HG02623 (cell line): ENCODE results near the gene CARD11.
"Not testable (repeated sequence)": the region's sequence is repeated elsewhere in the genome, so short reads cannot be mapped to it uniquely, and the experiment has no call there.

Experiments
- ATAC-seq: cut with Tn5 transposase; IDR thresholded peaks from one replicate; pipeline ENCODE4 v1.9.1; 2021; ENCODE audit warnings: moderate library complexity; ENCODE audit not compliant: unreplicated experiment

CARD11 gene

DNA sequence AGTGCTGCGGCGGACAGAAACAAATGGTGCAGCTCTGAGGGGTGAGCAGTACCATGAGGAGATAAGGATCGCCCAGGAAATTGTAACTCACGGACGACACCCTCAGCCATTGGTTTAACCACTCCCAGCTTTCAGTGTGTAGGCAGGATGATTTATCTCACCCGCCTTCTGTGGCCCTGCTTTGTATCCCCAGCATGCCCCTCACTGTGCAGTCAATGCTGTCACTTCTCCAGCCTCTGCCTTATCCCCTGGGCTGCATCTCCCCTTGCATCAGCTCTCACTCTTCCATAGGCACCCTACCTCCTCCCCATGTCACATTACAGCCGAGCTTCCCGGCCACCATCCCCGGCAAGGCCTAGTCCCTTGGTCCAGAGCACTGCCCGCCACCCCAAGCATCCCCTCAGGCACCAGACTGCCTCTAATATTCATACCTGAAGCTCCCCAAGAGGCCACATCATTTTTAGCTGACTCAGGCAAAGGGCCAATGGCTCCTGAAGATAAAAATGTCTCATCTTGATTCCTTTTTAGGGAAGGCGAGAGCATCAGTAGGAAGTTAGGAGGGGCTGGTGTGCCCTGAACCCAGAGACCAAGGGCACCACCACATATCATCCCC is 77.1 kb downstream of the CARD11 start:
- ATAC-seq, result no peak

DNA sequence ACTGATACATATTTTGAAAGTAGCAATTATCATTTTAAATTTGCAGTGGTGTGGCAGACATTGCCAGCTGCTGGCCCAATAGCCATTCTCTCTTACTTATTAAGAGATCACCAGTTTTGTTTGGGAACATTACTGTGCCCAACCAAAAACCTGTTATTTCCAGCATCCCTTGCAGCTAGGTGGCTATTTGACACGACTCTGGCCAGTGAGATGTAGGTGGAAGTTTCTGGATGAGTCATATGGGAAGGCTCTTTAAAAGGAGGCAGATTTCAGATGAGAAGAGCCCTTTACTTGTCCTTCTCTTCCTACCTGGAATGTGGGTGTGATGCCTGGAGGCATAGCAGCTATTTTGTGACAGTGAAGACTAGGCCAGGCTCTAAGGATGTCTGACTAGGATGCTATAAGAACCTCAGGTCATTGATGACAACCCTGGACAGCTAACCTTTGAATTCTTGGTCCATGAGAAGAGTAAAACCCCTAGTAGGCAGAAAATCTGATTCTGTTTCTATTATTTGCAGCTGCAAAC is 77.9 kb downstream of the CARD11 start:
- ATAC-seq, result no peak

- ATAC-seq, result no peak
Measured at GRCh38 chr7:2965301-2965700, 78.4 kb downstream of the CARD11 start.

GRCh38 chr7:2964208-2964607 is 79.5 kb downstream of the CARD11 start:
- ATAC-seq, result no peak

GRCh38 chr7:2962865-2963264 is 80.8 kb downstream of the CARD11 start:
- ATAC-seq, result no peak

DNA sequence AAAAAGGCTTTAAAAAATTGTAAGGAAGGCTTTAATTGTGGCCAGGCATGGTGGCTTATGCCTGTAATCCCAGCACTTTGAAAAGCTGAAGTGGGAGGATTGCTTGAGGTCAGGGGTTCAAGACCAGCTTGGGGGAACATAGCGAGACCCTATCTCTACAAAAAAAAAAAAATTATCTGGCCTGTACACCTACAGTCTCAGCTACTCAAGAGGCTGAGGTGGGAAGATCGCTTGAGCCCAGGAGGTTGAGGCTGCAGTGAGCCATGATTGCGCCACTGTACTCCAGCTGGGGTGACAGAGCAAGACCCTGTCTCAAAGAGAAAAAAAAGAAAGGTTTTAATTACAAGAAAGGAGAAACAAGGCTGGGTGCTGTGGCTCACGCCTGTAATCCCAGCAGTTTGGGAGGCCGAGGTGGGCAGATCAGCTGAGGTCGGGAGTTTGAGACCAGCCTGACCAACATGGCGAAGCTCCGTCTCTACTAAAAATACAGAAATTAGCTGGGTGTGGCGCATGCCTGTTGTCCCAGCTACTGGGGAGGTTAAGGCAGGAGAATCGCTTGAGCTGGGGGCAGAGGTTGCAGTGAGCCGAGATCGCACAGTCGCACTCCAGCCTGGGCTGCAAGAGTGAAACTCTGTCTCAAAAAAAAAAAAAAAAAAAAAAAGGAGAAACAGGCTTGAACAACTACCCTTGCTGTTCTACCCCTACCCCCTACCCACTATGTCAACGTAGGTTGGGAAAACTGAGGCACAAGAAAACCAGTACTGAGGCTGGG is 83.7 kb downstream of the CARD11 start:
- ATAC-seq, result no peak

- ATAC-seq, result no peak
Measured at GRCh38 chr7:2959103-2959680, 84.5 kb downstream of the CARD11 start.

DNA sequence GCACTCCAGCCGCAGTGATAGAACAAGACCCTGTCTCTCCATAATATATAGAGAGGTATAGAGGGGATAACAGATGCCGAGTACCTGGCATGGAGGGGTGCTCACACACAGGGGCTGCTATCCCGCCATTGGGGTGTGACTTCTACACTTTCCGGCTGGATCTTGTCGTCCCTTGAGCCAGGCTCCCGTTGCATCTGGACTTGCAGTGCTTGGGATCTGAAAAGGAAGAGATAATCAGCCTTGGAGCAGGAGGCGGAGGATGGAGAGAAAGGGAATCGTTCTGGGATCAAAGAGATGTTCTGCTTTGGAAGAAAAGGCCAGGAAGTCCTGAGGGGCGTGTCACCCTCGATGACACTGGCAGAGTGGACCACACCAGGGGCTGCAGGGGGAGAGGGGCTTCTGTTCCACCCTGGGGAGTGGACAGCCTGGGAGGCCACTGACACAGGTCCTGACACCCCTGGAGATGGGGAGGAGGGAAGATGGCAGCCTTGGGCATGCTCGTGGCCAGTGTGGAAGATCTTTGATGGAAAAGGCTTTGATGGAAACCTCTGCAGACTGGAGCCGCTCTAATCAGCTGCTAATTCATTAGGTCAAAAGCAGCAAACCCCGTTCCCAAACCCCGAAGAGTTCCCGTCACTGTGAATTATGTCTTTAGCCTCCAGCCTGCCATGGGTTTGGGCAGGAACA is 85.1 kb downstream of the CARD11 start:
- ATAC-seq, result no peak

- not testable (repeated sequence) for ATAC-seq
Measured at GRCh38 chr7:2957369-2957727, 86.3 kb downstream of the CARD11 start.

DNA sequence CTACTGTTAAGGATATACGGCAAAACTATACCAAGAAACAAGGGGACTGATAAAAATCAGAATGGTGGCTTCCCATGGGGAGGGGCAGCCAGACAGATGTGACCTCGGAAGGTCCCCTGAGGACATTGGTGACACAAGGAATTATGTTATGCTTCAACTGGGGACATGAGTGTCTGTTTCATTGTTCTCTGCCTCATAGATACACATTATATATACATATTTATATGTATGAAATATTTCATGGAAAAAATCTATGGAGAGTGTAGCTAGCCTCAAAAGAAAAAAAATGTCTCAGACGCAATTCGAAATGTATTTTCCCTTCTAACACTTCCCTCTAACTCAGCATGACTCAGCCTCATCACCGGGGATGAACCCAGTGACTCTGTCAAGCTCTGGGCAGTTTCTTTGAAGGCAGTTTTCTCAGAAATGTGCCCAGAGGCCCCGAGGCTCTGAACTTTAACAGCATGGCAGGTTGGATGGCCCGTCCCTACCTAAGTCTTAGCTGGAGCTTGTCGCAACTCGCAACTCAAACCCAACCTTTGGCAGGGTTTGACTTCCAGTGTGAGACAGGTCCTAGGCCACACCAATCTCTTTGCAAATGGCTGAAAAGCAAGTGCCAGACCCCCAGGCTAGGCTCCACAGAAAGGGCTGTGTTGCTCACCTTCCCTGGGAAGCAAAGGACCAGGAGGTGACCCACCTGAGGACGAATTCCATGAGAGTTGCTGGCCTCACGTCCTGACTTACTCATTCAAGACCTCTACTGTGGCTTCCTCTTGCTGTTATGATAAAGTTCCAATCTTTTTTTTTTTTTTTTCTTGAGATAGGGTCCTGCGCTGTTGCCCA is 86.9 kb downstream of the CARD11 start:
- no peak for ATAC-seq

DNA sequence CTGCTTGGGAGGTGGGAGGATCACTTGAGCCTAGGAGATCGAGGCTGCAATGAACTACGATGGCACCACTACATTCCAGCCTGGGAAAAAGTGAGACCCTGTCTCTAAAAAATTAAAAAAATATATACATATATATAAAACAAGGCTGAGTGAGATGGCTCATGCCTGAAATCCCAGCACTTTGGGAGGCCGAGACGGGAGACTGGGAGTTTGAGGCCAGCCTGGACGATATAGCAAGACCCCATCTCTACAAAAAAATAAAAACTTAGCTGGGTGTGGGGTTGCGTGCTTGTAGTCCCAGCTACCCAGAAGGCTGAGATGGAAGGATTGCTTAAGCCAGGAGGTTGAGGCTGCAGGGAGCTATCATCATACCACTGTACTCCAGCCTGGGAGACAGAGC is 87.6 kb downstream of the CARD11 start:
- ATAC-seq, result no peak

GRCh38 chr7:2955269-2955668 is 88.4 kb downstream of the CARD11 start:
- ATAC-seq, result no peak

- ATAC-seq, result no peak
Measured at GRCh38 chr7:2954433-2954853, 89.2 kb downstream of the CARD11 start.

GRCh38 chr7:2953588-2954407 is 89.9 kb downstream of the CARD11 start:
- no peak for ATAC-seq

DNA sequence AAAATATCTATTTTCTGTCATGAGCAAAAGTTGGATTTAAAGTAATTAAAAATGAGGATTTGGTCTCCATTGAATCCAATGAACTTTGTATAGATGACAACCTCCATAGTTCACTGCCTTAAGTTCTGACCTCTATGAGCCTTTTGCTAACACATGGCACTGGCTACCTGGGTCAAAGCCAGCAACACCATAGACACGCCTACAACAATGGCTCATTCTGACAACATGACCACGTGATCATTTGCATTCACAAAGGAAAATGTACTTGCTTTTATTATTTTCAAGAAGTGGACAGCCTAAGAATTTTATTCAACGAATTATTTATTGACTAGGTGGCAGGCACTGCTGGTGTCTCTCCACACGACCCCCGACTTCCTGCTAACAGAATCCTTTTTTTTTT is 90.6 kb downstream of the CARD11 start:
- no peak for ATAC-seq

DNA sequence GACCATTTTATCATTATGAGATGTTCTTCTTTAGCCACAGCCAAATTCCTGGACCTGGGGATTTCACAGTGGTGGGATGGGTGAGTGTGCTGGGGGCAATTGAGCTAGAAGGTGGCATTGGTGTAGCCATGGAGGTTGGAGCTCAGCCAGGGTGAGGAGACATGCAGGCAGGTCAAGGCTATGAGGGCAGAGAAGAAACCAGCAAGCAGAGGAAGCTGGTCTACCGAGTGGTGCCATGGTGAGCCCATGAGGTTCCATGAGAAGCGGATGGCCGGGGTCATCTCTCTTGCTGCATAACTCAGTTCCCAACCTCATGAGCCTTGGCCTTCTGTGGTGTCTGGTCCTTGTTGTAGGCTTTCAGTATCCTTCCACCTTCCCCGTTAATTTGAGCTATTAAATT is 91.4 kb downstream of the CARD11 start:
- no peak for ATAC-seq

- ATAC-seq, result no peak
Measured at GRCh38 chr7:2950578-2950977, 93.1 kb downstream of the CARD11 start.

DNA sequence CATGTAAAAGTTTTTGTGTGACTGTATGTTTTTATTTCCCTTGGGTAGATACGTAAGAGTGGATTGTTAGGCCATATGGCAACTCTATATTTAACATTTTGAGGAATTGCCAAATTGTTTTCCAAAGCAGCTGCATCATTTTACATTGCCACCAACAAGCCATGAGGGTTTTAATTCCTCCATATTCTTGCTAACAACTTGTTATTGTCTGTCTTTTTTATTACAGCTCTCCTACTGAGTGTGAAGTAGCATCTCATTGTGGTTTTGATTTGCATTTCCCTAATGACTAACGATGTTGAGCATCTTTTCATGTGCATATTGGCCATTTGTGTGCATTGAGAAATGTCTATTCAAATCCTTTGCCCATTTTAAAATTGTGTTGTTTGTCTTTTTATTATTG is 94.9 kb downstream of the CARD11 start:
- ATAC-seq, result no peak

- no peak for ATAC-seq
Measured at GRCh38 chr7:2947058-2947780, 96.4 kb downstream of the CARD11 start.
